Measurements from ENCODE around the gene CLEC2A.

The CLEC2A gene

GRCh38 chr12:9933958-9934357 is 1.8 kb upstream of the CLEC2A start:
- DNase-seq (ENCODE audit: low spot score): no peak

- DNase-seq (ENCODE audit: low spot score): no peak
These were observed 925 bp downstream of the CLEC2A start for GRCh38 chr12:9931245-9931644.

GRCh38 chr12:9928607-9929006 is 3.6 kb downstream of the CLEC2A start:
- no peak for DNase-seq (ENCODE audit: low spot score)

GRCh38 chr12:9926876-9927275 is 5.3 kb downstream of the CLEC2A start:
- DNase-seq (ENCODE audit: low spot score): no peak

GRCh38 chr12:9925705-9926393 is 6.3 kb downstream of the CLEC2A start:
- DNase-seq (ENCODE audit: low spot score): peak; percentile 52

- no peak for DNase-seq (ENCODE audit: low spot score)
These were observed 9.7 kb downstream of the CLEC2A start for GRCh38 chr12:9922429-9922828.

- DNase-seq (ENCODE audit: low spot score): no peak
These were observed 11.7 kb downstream of the CLEC2A start for GRCh38 chr12:9920451-9920850.

- no peak for DNase-seq (ENCODE audit: low spot score)
These were observed 12.7 kb downstream of the CLEC2A start for GRCh38 chr12:9919443-9919842.

- DNase-seq (ENCODE audit: low spot score): no peak
These were observed 20.5 kb downstream of the CLEC2A start for GRCh38 chr12:9911708-9912107.

- DNase-seq (ENCODE audit: low spot score): no peak
These were observed 21.3 kb downstream of the CLEC2A start for GRCh38 chr12:9910716-9911421.

- DNase-seq (ENCODE audit: low spot score): no peak
These were observed 22.4 kb downstream of the CLEC2A start for GRCh38 chr12:9909724-9910123.

GRCh38 chr12:9908350-9908749 is 23.8 kb downstream of the CLEC2A start:
- no peak for DNase-seq (ENCODE audit: low spot score)

- no peak for DNase-seq (ENCODE audit: low spot score)
These were observed 24.4 kb downstream of the CLEC2A start for GRCh38 chr12:9907769-9908168.

- no peak for DNase-seq (ENCODE audit: low spot score)
These were observed 25.3 kb downstream of the CLEC2A start for GRCh38 chr12:9906873-9907272.

GRCh38 chr12:9902539-9903228 is 29.5 kb downstream of the CLEC2A start:
- DNase-seq (ENCODE audit: low spot score): no peak

GRCh38 chr12:9900930-9901329 is 31.2 kb downstream of the CLEC2A start:
- no peak for DNase-seq (ENCODE audit: low spot score)

GRCh38 chr12:9899209-9899608 is 33.0 kb downstream of the CLEC2A start:
- no peak for DNase-seq (ENCODE audit: low spot score)

- no peak for DNase-seq (ENCODE audit: low spot score)
These were observed 34.6 kb downstream of the CLEC2A start for GRCh38 chr12:9897535-9897934.

GRCh38 chr12:9895215-9895971 is 36.8 kb downstream of the CLEC2A start:
- no peak for DNase-seq (ENCODE audit: low spot score)

GRCh38 chr12:9888665-9889273 is 43.4 kb downstream of the CLEC2A start:
- no peak for DNase-seq (ENCODE audit: low spot score)

- DNase-seq (ENCODE audit: low spot score): no peak
These were observed 49.0 kb downstream of the CLEC2A start for GRCh38 chr12:9883175-9883574.

- DNase-seq (ENCODE audit: low spot score): no peak
These were observed 50.2 kb downstream of the CLEC2A start for GRCh38 chr12:9881988-9882387.

Data from AG20443 (cell line).